Measurements from ENCODE around the gene CACNA2D3. TPM values are rescaled to one million over a fixed set of nuclear protein-coding genes. Genes with fewer than 3 reads are reported as not detected.

Gene CACNA2D3
- polyA plus RNA-seq, 1 donor from 2014 or later, result 26.2 TPM

GRCh38 chr3:54949491-54950044 lies 827.2 kb downstream of the CACNA2D3 start:
- no peaks in the 10 kb centered on the region for H3K36me3 ChIP-seq (ENCODE audit: insufficient read depth, low read length)
- no peak for TF ChIP-seq EZH2 (IDR thresholded peaks at IDR 0.05; ENCODE audit: borderline replicate concordance, insufficient read depth, low read length, poor library complexity, severe bottlenecking)
- TF ChIP-seq MXI1 (conservative IDR thresholded peaks at IDR 0.05; ENCODE audit: poor library complexity, severe bottlenecking), result no peak
- no peak for TF ChIP-seq EP300 (conservative IDR thresholded peaks at IDR 0.05; ENCODE audit: poor library complexity, severe bottlenecking)
- TF ChIP-seq SMC3 (conservative IDR thresholded peaks at IDR 0.05; ENCODE audit: poor library complexity), result no peak
- no peak for TF ChIP-seq POLR2AphosphoS5 (IDR thresholded peaks at IDR 0.05)
- no peak for TF ChIP-seq REST (IDR thresholded peaks at IDR 0.05; ENCODE audit: borderline replicate concordance)

GRCh38 chr3:54950391-54951003 lies 828.1 kb downstream of the CACNA2D3 start:
- H3K4me2 ChIP-seq (ENCODE audit: low read length), result no peak overlapping the region
- H3K79me2 ChIP-seq (replicated peaks; ENCODE audit: insufficient read depth, low read length), result no peaks in the 10 kb centered on the region
- H2AFZ ChIP-seq (ENCODE audit: low read depth, low read length), result no peak overlapping the region
- H3K27ac ChIP-seq (ENCODE audit: low read length), result no peak overlapping the region
- no peak overlapping the region for H3K4me3 ChIP-seq (ENCODE audit: low read length)
- H3K9me2 ChIP-seq (ENCODE audit: insufficient read depth, low read length), result no peaks in the 10 kb centered on the region
- H3K9ac ChIP-seq (ENCODE audit: low read length), result no peak overlapping the region
- no peaks in the 10 kb centered on the region for H3K36me3 ChIP-seq (ENCODE audit: insufficient read depth, low read length)
- no peaks in the 10 kb centered on the region for H3K27me3 ChIP-seq (ENCODE audit: insufficient read depth, low read depth, low read length)
- H3K9me3 ChIP-seq (ENCODE audit: low read length), result no peaks in the 10 kb centered on the region
- no peaks in the 10 kb centered on the region for H3F3A ChIP-seq (ENCODE audit: insufficient read depth, low read length, poor library complexity, severe bottlenecking)
- TF ChIP-seq EZH2 (IDR thresholded peaks at IDR 0.05; ENCODE audit: borderline replicate concordance, insufficient read depth, low read length, poor library complexity, severe bottlenecking), result no peak
- TF ChIP-seq EP300 (conservative IDR thresholded peaks at IDR 0.05; ENCODE audit: poor library complexity, severe bottlenecking), result no peak
- no peaks in the 10 kb centered on the region for H4K20me1 ChIP-seq (ENCODE audit: insufficient read depth)

More at GRCh38 chr3:54949491-54950044, 827.2 kb downstream of the CACNA2D3 start:
- Histone ChIP-seq H3K9me2 (ENCODE audit: insufficient read depth, low read length) (no peaks in the 10 kb centered on the region), H3K27me3 (ENCODE audit: insufficient read depth, low read depth, low read length) (no peaks in the 10 kb centered on the region), H2AFZ (ENCODE audit: low read depth, low read length) (no peak overlapping the region), H3K79me2 (replicated peaks; ENCODE audit: insufficient read depth, low read length) (no peaks in the 10 kb centered on the region), H3K4me3 (ENCODE audit: low read length) (no peak overlapping the region), H3K9ac (ENCODE audit: low read length) (no peak overlapping the region), H3K4me2 (ENCODE audit: low read length) (no peak overlapping the region), H3K27ac (ENCODE audit: low read length) (no peak overlapping the region), H3K9me3 (ENCODE audit: low read length) (no peaks in the 10 kb centered on the region), H3F3A (ENCODE audit: insufficient read depth, low read length, poor library complexity, severe bottlenecking) (no peaks in the 10 kb centered on the region), H4K20me1 (ENCODE audit: insufficient read depth) (no peaks in the 10 kb centered on the region)

DNA sequence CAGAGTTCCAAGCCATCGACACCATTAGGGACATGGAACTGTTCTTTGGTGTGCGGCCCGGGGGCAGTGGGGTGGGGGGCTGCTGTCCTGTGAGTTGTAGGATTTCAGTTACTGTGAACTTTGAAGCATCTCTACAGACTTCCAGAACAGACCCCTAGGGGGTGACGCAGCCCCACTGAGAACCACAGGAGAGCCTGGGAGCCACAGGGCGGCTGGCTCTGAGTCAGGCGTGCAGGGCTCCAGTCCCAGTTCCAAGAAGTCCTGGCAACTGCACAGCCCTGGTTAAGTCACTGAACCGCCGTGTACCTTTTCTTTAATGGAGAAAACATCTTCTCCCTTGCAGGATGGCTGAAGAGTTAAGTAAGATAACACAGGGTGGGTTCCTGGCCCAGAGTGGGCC lies 829.1 kb downstream of the CACNA2D3 start:
- no peaks in the 10 kb centered on the region for H3K36me3 ChIP-seq (ENCODE audit: insufficient read depth, low read length)
- no peaks in the 10 kb centered on the region for H3K9me2 ChIP-seq (ENCODE audit: insufficient read depth, low read length)
- no peak overlapping the region for H3K9ac ChIP-seq (ENCODE audit: low read length)
- no peaks in the 10 kb centered on the region for H3K9me3 ChIP-seq (ENCODE audit: low read length)
- H2AFZ ChIP-seq (ENCODE audit: low read depth, low read length), result no peak overlapping the region
- no peaks in the 10 kb centered on the region for H4K20me1 ChIP-seq (ENCODE audit: insufficient read depth)
- H3K79me2 ChIP-seq (replicated peaks; ENCODE audit: insufficient read depth, low read length), result no peaks in the 10 kb centered on the region
- no peak overlapping the region for H3K4me3 ChIP-seq (ENCODE audit: low read length)
- no peaks in the 10 kb centered on the region for H3F3A ChIP-seq (ENCODE audit: insufficient read depth, low read length, poor library complexity, severe bottlenecking)
- no peak overlapping the region for H3K4me2 ChIP-seq (ENCODE audit: low read length)
- H3K27me3 ChIP-seq (ENCODE audit: insufficient read depth, low read depth, low read length), result no peaks in the 10 kb centered on the region
- no peak for TF ChIP-seq MXI1 (conservative IDR thresholded peaks at IDR 0.05; ENCODE audit: poor library complexity, severe bottlenecking)
- TF ChIP-seq, protein P1, sequence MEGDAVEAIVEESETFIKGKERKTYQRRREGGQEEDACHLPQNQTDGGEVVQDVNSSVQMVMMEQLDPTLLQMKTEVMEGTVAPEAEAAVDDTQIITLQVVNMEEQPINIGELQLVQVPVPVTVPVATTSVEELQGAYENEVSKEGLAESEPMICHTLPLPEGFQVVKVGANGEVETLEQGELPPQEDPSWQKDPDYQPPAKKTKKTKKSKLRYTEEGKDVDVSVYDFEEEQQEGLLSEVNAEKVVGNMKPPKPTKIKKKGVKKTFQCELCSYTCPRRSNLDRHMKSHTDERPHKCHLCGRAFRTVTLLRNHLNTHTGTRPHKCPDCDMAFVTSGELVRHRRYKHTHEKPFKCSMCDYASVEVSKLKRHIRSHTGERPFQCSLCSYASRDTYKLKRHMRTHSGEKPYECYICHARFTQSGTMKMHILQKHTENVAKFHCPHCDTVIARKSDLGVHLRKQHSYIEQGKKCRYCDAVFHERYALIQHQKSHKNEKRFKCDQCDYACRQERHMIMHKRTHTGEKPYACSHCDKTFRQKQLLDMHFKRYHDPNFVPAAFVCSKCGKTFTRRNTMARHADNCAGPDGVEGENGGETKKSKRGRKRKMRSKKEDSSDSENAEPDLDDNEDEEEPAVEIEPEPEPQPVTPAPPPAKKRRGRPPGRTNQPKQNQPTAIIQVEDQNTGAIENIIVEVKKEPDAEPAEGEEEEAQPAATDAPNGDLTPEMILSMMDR (IDR thresholded peaks at IDR 0.05; ENCODE audit: poor library complexity, severe bottlenecking), result no peak
- no peak for TF ChIP-seq TAF1 (IDR thresholded peaks at IDR 0.05; ENCODE audit: low read depth)
- TF ChIP-seq EZH2 (IDR thresholded peaks at IDR 0.05; ENCODE audit: borderline replicate concordance, insufficient read depth, low read length, poor library complexity, severe bottlenecking), result no peak
- TF ChIP-seq RAD21 (conservative IDR thresholded peaks at IDR 0.05), result no peak
- no peak overlapping the region for H3K27ac ChIP-seq (ENCODE audit: low read length)

All from neural cell (in vitro differentiated cells).